IMR-90 (cell line): Measurements from ENCODE around the gene IRX3. TPM values are rescaled to one million over a fixed set of nuclear protein-coding genes. Genes with fewer than 3 reads are reported as not detected.

ENCODE experiments used
- ATAC-seq: fragments of 200-7000 bp; cut with Tn5 transposase; 2 replicates; pipeline ENCODE4 v1.9.1; 2020; ENCODE audit warnings: low read depth, mild to moderate bottlenecking, moderate library complexity
- BruUV-seq: library from RNA; stranded (reverse); fragments of 400-500 nt; replicated peaks from 2 replicates; lab custom pipeline; 2021; lab: Mats Ljungman, UMichigan
- CTCF ChIA-PET: fragments of 300-600 bp; formaldehyde crosslinking; extraction: SDS; loops from one replicate; lab custom pipeline; 2021; ENCODE audit warnings: antibody characterized with exemption; lab: Yijun Ruan, JAX
- POLR2A ChIA-PET: fragments of 300-600 bp; sonication (Branson Sonifier 250); formaldehyde crosslinking; loops from one replicate; lab custom pipeline; 2022; ENCODE audit warnings: antibody characterized with exemption; ENCODE audit not compliant: unreplicated experiment; lab: Charles Lee
- DNase-seq: peaks from one replicate; pipeline ENCODE4 v3.0.0; 2013
- H2AFZ ChIP-seq: replicated peaks from 2 replicates; pipeline ENCODE3; 2013; ENCODE audit warnings: low read length, mild to moderate bottlenecking; ENCODE audit not compliant: poor library complexity
- H2AK5ac ChIP-seq: 2 replicates; pipeline ENCODE4 v1.6.1; 2013; ENCODE audit warnings: low read depth, low read length, inconsistent platforms
- H2AK9ac ChIP-seq: replicated peaks from 2 replicates; pipeline ENCODE3; 2013; ENCODE audit warnings: mild to moderate bottlenecking, low read depth, low read length, moderate library complexity; ENCODE audit not compliant: poor library complexity
- H2BK120ac ChIP-seq: 2 replicates; pipeline ENCODE4 v1.6.1; 2013; ENCODE audit warnings: low read depth, low read length, inconsistent platforms
- H2BK15ac ChIP-seq: 3 replicates; pipeline ENCODE4 v1.6.1; 2013; ENCODE audit warnings: low read depth, low read length, inconsistent platforms
- H2BK20ac ChIP-seq: 2 replicates; pipeline ENCODE4 v1.6.1; 2013; ENCODE audit warnings: low read depth, mild to moderate bottlenecking, inconsistent platforms, low read length, moderate library complexity
- H2BK5ac ChIP-seq: 2 replicates; pipeline ENCODE4 v1.6.1; 2013; ENCODE audit warnings: mild to moderate bottlenecking, low read depth, low read length, inconsistent platforms; ENCODE audit not compliant: poor library complexity, severe bottlenecking
- H3K14ac ChIP-seq: replicated peaks from 2 replicates; pipeline ENCODE4 v1.6.1; 2013; ENCODE audit warnings: low read depth, low read length, inconsistent platforms
- H3K18ac ChIP-seq: 2 replicates; pipeline ENCODE4 v1.6.1; 2013; ENCODE audit warnings: low read depth, low read length, control low read depth
- H3K23ac ChIP-seq: 2 replicates; pipeline ENCODE4 v1.6.1; 2013; ENCODE audit warnings: low read depth, low read length, inconsistent platforms
- H3K27ac ChIP-seq: 2 replicates; pipeline ENCODE4 v1.5.1; 2013; ENCODE audit warnings: mild to moderate bottlenecking, control low read depth, low read length; ENCODE audit not compliant: insufficient read depth
- H3K27me3 ChIP-seq: 2 replicates; pipeline ENCODE4 v1.6.1; 2013; ENCODE audit warnings: low read length; ENCODE audit not compliant: control insufficient read depth, insufficient read depth
- H3K36me3 ChIP-seq: 2 replicates; pipeline ENCODE4 v1.6.1; 2013; ENCODE audit warnings: low read length, mixed read lengths; ENCODE audit not compliant: control insufficient read depth, insufficient read depth
- H3K4ac ChIP-seq: 2 replicates; pipeline ENCODE4 v1.6.1; 2013; ENCODE audit warnings: low read depth, low read length, inconsistent platforms
- H3K4me1 ChIP-seq: 2 replicates; pipeline ENCODE4 v1.6.1; 2013; ENCODE audit warnings: low read length, mixed read lengths; ENCODE audit not compliant: control insufficient read depth, insufficient read depth
- H3K4me2 ChIP-seq: 2 replicates; pipeline ENCODE4 v1.6.1; 2013; ENCODE audit warnings: low read depth, mild to moderate bottlenecking, control low read depth, low read length, moderate library complexity
- H3K4me3 ChIP-seq: 2 replicates; pipeline ENCODE4 v1.5.1; 2013; ENCODE audit warnings: low read depth, mild to moderate bottlenecking, control low read depth, low read length, moderate library complexity; ENCODE audit not compliant: insufficient read depth
- H3K56ac ChIP-seq: 2 replicates; pipeline ENCODE4 v1.6.1; 2013; ENCODE audit warnings: low read length, inconsistent platforms; ENCODE audit not compliant: insufficient read depth; ENCODE audit errors: extremely low read depth
- H3K79me1 ChIP-seq, 2 experiments: 2 replicates each; pipeline ENCODE4 v1.6.1; 2013; ENCODE audit warnings: low read length in 2 of 2, inconsistent platforms in 1 of 2, low read depth in 1 of 2
- H3K9ac ChIP-seq: 2 replicates; pipeline ENCODE4 v1.6.1; 2013; ENCODE audit warnings: low read depth, low read length, control low read depth
- H3K9me1 ChIP-seq: 2 replicates; pipeline ENCODE4 v1.6.1; 2013; ENCODE audit warnings: low read length, inconsistent platforms; ENCODE audit not compliant: insufficient read depth
- H3K9me3 ChIP-seq: 2 replicates; pipeline ENCODE4 v1.6.1; 2013; ENCODE audit warnings: low read length; ENCODE audit not compliant: control insufficient read depth, insufficient read depth
- H4K20me1 ChIP-seq: 2 replicates; pipeline ENCODE4 v1.6.1; 2013; ENCODE audit warnings: low read length, inconsistent platforms; ENCODE audit not compliant: insufficient read depth
- H4K5ac ChIP-seq: 2 replicates; pipeline ENCODE4 v1.6.1; 2013; ENCODE audit warnings: mild to moderate bottlenecking, low read depth, low read length, control low read depth
- H4K8ac ChIP-seq, 2 experiments: 2 replicates each; pipeline ENCODE4 v1.6.1; 2013; ENCODE audit warnings: low read depth in 2 of 2, low read length in 2 of 2, control low read depth in 1 of 2, inconsistent platforms in 1 of 2
- H4K91ac ChIP-seq: 2 replicates; pipeline ENCODE4 v1.6.1; 2013; ENCODE audit warnings: low read depth, low read length, inconsistent platforms; ENCODE audit not compliant: insufficient read depth
- BHLHE40 ChIP-seq: fragments of 150-350 bp; IDR thresholded peaks from 2 replicates; pipeline ENCODE4 v1.6.1; 2016; ENCODE audit warnings: mild to moderate bottlenecking, low read depth, low read length
- CHD1 ChIP-seq: IDR thresholded peaks from 2 replicates; pipeline ENCODE4 v1.6.1; 2012; ENCODE audit warnings: low read depth, low read length, improper control_type of control experiment
- CTCF ChIP-seq: conservative IDR thresholded peaks from 2 replicates; pipeline ENCODE4 v1.5.1; 2012; ENCODE audit warnings: mild to moderate bottlenecking, low read depth, low read length, improper control_type of control experiment
- ELK1 ChIP-seq: fragments of 150-350 bp; IDR thresholded peaks from 2 replicates; pipeline ENCODE4 v1.6.1; 2016; ENCODE audit warnings: low read depth, mild to moderate bottlenecking, low read length, moderate library complexity, borderline replicate concordance
- FOS ChIP-seq: fragments of 150-350 bp; IDR thresholded peaks from 2 replicates; pipeline ENCODE4 v1.6.1; 2016; ENCODE audit warnings: low read depth, low read length
- MAZ ChIP-seq: IDR thresholded peaks from 2 replicates; pipeline ENCODE4 v1.6.1; 2012; ENCODE audit warnings: low read depth, mild to moderate bottlenecking, low read length, improper control_type of control experiment, moderate library complexity, borderline replicate concordance
- MXI1 ChIP-seq: IDR thresholded peaks from 2 replicates; pipeline ENCODE4 v1.6.1; 2012; ENCODE audit warnings: low read depth, mild to moderate bottlenecking, low read length, moderate library complexity, borderline replicate concordance
- NFE2L2 ChIP-seq: fragments of 150-350 bp; IDR thresholded peaks from 2 replicates; pipeline ENCODE4 v1.6.1; 2016; ENCODE audit warnings: low read depth, mild to moderate bottlenecking, low read length
- POLR2A ChIP-seq: IDR thresholded peaks from 2 replicates; pipeline ENCODE4 v1.6.1; 2012; ENCODE audit warnings: mild to moderate bottlenecking, low read depth, low read length
- RAD21 ChIP-seq: IDR thresholded peaks from 2 replicates; pipeline ENCODE4 v1.6.1; 2012; ENCODE audit warnings: low read length, improper control_type of control experiment
- RFX5 ChIP-seq: IDR thresholded peaks from 2 replicates; pipeline ENCODE4 v1.8.0; 2012; ENCODE audit warnings: low read depth, mild to moderate bottlenecking, low read length, moderate library complexity
- SMC3 ChIP-seq: fragments of 150-350 bp; IDR thresholded peaks from 2 replicates; pipeline ENCODE4 v1.6.1; 2016; ENCODE audit warnings: low read depth, mild to moderate bottlenecking, antibody characterized with exemption, low read length, moderate library complexity
- USF2 ChIP-seq: fragments of 150-350 bp; IDR thresholded peaks from 2 replicates; pipeline ENCODE4 v1.6.1; 2017; ENCODE audit warnings: mild to moderate bottlenecking, antibody characterized with exemption, low read length, low read depth
- WGBS, 2 experiments: methylation state at CpG; one replicate each; pipeline versions ENCODE4 v1.1.5 to v1.1.7; 2013; ENCODE audit warnings: missing lambda C conversion rate in 2 of 2; ENCODE audit not compliant: insufficient read length in 1 of 2; ENCODE audit errors: extremely low coverage in 2 of 2; 5-methylcytosine and 5-hydroxymethylcytosine counted together
- dilution Hi-C: fragments of 300-500 bp; cut with HindIII; formaldehyde crosslinking; loops from one replicate; pipeline ENCODE4 v1.14.3; 2018; ENCODE audit warnings: low sequenced_read_pairs; ENCODE audit not compliant: unreplicated experiment
- in situ Hi-C: fragments of 300-500 bp; cut with MboI; formaldehyde crosslinking; loops from 3 replicates; pipeline ENCODE4 v1.14.3; 2019; ENCODE audit warnings: low sequenced_read_pairs, inconsistent platforms, mixed read lengths
- intact Hi-C: fragments of 100-400 bp; cut with micrococcal nuclease; formaldehyde crosslinking; loops from 2 replicates; pipeline ENCODE4 v1.10.0; 2022
- polyA plus RNA-seq, 3 experiments: library from polyadenylated mRNA; depleted of rRNA; stranded (reverse); fragments of >200 nt; gene quantifications; 2 replicates each; pipeline ENCODE4 v1.2.3, GENCODE V29; 2012; ENCODE audit warnings: low replicate concordance in 1 of 3
- total RNA-seq: library from RNA; depleted of rRNA; stranded (reverse); fragments of >200 nt; gene quantifications from 2 replicates; pipeline ENCODE4 v1.2.3, GENCODE V29; 2012

The IRX3 gene
- total and polyA plus RNA-seq, 2 of the 4 experiments (the other 2 are of a cell fraction) = not detected

GRCh38 chr16:54288030-54288834 lies 1.6 kb upstream of the IRX3 start:
- Histone ChIP-seq H3K4ac (no peak overlapping the region), H3K9me1 (no peaks in the 10 kb centered on the region), H3K4me2 (no peak overlapping the region), H3K4me1 (peaks cover 2% of the 10 kb centered on the region; the same call in 1 of the 2 replicates), H3K56ac (no peak overlapping the region), H3K36me3 (no peaks in the 10 kb centered on the region), H2BK20ac (no peak overlapping the region), H2AK9ac (no peak overlapping the region), H3K18ac (no peak overlapping the region), H4K20me1 (no peaks in the 10 kb centered on the region), H3K27ac (no peak overlapping the region), H3K79me1 (no peaks in the 10 kb centered on the region), H4K91ac (no peak overlapping the region), H2BK5ac (no peak overlapping the region), H2AK5ac (no peak overlapping the region), H3K9me3 (peaks cover 21% of the 10 kb centered on the region), H3K27me3 (peaks cover 89% of the 10 kb centered on the region), H3K14ac (no peak overlapping the region), H4K8ac (no peak overlapping the region), H2AFZ (no peak overlapping the region), H3K9ac (no peak overlapping the region), H3K23ac (no peak overlapping the region), H2BK15ac (no peak overlapping the region), H4K5ac (no peak overlapping the region), H2BK120ac (no peak overlapping the region), H3K4me3 (no peak overlapping the region)
- dilution Hi-C loops = no loop called here
- intact Hi-C loops = loop anchor here (10.0 kb wide), 3 partner anchors 343 to 647 kb away; partner anchors contain the start of gene IRX5
- POLR2A ChIA-PET = no interaction called here
- ATAC-seq = no peak
- no TSS peak for BruUV-seq
- WGBS, 2 experiments = 4% methylated on average over 10 of the region's 38 CpGs; no CpG with 5 or more reads in 1 of the 2 experiments
- DNase-seq = no peak
- CTCF ChIA-PET = no interaction called here
- TF ChIP-seq CTCF (no peak), POLR2A (no peak), NFE2L2 (no peak), SMC3 (no peak), ELK1 (no peak), USF2 (no peak), BHLHE40 (no peak), RAD21 (no peak), MXI1 (no peak), FOS (no peak), RFX5 (no peak), CHD1 (no peak), MAZ (no peak)
- in situ Hi-C loops = loop anchor here (10.0 to 25.0 kb wide), 3 partner anchors 526 to 733 kb away; partner anchors contain the start of gene IRX5
